Loucy (cell line): ENCODE results near the gene RAD51B.

ENCODE experiments used
- CTCF ChIP-seq: fragments of 200-600 bp; sonication (generic); conservative IDR thresholded peaks from 2 replicates; pipeline ENCODE4 v1.5.1; 2014; ENCODE audit warnings: mild to moderate bottlenecking, antibody characterized with exemption, low read length
- EZH2phosphoT487 ChIP-seq: fragments of 200-600 bp; IDR thresholded peaks from 2 replicates; pipeline ENCODE4 v1.6.1; 2018; ENCODE audit warnings: antibody characterized with exemption, mild to moderate bottlenecking, moderate library complexity, borderline replicate concordance

- no peak for TF ChIP-seq CTCF
- no peak for TF ChIP-seq EZH2phosphoT487
These were observed 733.0 kb downstream of the RAD51B start for GRCh38 chr14:68552602-68553001.
